ENCODE measurements around the gene SMIM28. TPM values are rescaled to one million over a fixed set of nuclear protein-coding genes. Genes with fewer than 3 reads are reported as not detected.
A peak's percentile ranks its signal among the peaks of the same experiment; 100 is the strongest.
"Not testable (repeated sequence)": the region's sequence is repeated elsewhere in the genome, so short reads cannot be mapped to it uniquely, and the experiment has no call there.

SMIM28 gene
- total RNA-seq = not detected
- long read RNA-seq = 0 reads

- DNase-seq (ENCODE audit: missing footprints) (no peak), ATAC-seq (no peak)
- intact Hi-C loops (cut with DNase I) = no loop called here
These were observed at the start of gene SMIM28 for GRCh38 chr6:138377844-138378243. Gene SMIM28 (plus strand): TSS chr6:138377905. CDS start chr6:138378073, 168 bp downstream.

GRCh38 chr6:138328210-138328609 lies 49.5 kb upstream of the SMIM28 start:
- ATAC-seq (no peak), DNase-seq (ENCODE audit: missing footprints) (no peak)
- intact Hi-C loops (cut with DNase I) = no loop called here

- ATAC-seq = no peak
- DNase-seq (ENCODE audit: missing footprints) = no peak
- intact Hi-C loops (cut with DNase I) = no loop called here
These were observed 46.9 kb upstream of the SMIM28 start for GRCh38 chr6:138330763-138331162.

DNA sequence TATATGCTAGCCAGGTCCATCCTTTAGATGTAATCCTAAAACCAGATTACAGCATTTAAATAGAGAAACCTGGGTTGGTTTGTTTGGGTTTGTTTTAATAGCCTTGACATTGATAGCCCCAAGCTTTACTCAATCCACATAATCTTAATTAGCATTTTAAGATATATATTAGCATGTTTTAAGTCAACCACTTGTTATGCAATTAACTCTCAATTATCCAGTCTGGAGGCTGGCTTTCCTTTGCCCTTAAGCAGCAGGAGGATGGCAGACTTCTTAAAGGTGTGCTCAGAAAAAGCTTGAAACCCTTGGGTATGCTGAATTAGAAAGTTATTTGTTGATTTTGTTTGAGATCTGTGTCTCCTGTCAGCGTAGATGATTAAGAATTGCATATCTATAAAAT lies 46.3 kb upstream of the SMIM28 start:
- intact Hi-C loops (cut with DNase I) = no loop called here
- DNase-seq (ENCODE audit: missing footprints) (no peak), ATAC-seq (no peak)

- intact Hi-C loops (cut with DNase I) = no loop called here
- DNase-seq (ENCODE audit: missing footprints) (no peak), ATAC-seq (no peak)
These were observed 45.7 kb upstream of the SMIM28 start for GRCh38 chr6:138331984-138332383.

DNA sequence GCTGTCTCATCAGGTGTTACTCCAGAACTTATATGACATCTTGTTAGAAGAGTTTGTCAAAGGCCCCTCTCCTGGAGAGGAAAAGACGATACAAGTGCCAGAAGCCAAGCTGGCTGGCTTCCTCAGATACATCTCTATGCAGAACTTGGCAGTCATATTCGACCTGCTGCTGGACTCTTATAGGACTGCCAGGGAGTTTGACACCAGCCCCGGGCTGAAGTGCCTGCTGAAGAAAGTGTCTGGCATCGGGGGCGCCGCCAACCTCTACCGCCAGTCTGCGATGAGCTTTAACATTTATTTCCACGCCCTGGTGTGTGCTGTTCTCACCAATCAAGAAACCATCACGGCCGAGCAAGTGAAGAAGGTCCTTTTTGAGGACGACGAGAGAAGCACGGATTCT lies 43.7 kb upstream of the SMIM28 start:
- DNase-seq (ENCODE audit: missing footprints) = no peak
- intact Hi-C loops (cut with DNase I) = no loop called here
- peak; percentile 76 for ATAC-seq

DNA sequence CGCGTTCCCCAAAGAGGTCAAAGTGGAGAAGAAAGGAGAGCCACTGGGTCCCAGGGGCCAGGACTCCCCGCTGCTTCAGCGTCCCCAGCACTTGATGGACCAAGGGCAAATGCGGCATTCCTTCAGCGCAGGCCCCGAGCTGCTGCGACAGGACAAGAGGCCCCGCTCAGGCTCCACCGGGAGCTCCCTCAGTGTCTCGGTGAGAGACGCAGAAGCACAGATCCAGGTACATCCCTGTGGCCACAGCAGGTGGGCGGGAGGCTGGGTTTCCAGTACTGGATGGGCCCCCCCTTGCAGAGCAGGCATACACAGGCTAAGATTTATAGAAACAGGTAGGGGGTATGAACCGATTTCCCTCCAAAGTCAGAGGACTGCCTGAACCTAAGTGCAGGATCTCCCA lies 42.7 kb upstream of the SMIM28 start:
- DNase-seq (ENCODE audit: missing footprints) (no peak), ATAC-seq (no peak)
- intact Hi-C loops (cut with DNase I) = no loop called here

- DNase-seq (ENCODE audit: missing footprints) (no peak), ATAC-seq (no peak)
- intact Hi-C loops (cut with DNase I) = no loop called here
These were observed 41.5 kb upstream of the SMIM28 start for GRCh38 chr6:138336221-138336620.

- no peak for DNase-seq (ENCODE audit: missing footprints)
- no peak for ATAC-seq
- intact Hi-C loops (cut with DNase I) = no loop called here
These were observed 40.6 kb upstream of the SMIM28 start for GRCh38 chr6:138337076-138337475.

GRCh38 chr6:138339024-138339423 lies 38.7 kb upstream of the SMIM28 start:
- intact Hi-C loops (cut with DNase I) = no loop called here
- ATAC-seq (no peak), DNase-seq (ENCODE audit: missing footprints) (no peak)

GRCh38 chr6:138341176-138341575 lies 36.5 kb upstream of the SMIM28 start:
- intact Hi-C loops (cut with DNase I) = no loop called here
- DNase-seq (ENCODE audit: missing footprints) (no peak), ATAC-seq (no peak)

DNA sequence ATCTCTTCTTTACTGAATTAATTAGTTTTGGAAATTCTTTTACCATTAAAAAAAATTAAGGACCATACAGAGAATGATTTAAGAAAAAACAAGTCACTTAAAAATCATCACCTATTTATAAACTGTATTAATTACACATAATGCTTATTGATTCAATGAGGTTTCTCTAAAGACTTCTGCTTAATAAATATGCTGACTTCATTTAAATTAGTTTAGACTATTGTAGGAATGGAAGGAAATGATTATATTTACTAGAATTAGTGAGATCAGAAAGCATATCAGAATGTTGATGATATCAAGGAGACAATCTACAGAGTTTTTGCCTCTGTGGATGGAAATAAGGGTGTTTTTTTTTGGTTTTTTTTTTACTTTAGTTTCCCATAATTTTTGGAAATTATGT lies 34.6 kb upstream of the SMIM28 start:
- DNase-seq (ENCODE audit: missing footprints) = no peak
- intact Hi-C loops (cut with DNase I) = no loop called here

GRCh38 chr6:138345565-138346285 lies 32.0 kb upstream of the SMIM28 start:
- no peak for DNase-seq (ENCODE audit: missing footprints)
- intact Hi-C loops (cut with DNase I) = no loop called here
- ATAC-seq = no peak

More for the DNA sequence above, 34.6 kb upstream of the SMIM28 start:
- no peak for ATAC-seq

- intact Hi-C loops (cut with DNase I) = no loop called here
These were observed 31.2 kb upstream of the SMIM28 start for GRCh38 chr6:138346302-138347195.

GRCh38 chr6:138347864-138348263 lies 29.8 kb upstream of the SMIM28 start:
- intact Hi-C loops (cut with DNase I) = no loop called here
- DNase-seq (ENCODE audit: missing footprints) (no peak), ATAC-seq (no peak)

More at GRCh38 chr6:138346302-138347195, 31.2 kb upstream of the SMIM28 start:
- DNase-seq (ENCODE audit: missing footprints) (no peak), ATAC-seq (no peak)

- ATAC-seq (no peak), DNase-seq (ENCODE audit: missing footprints) (no peak)
- intact Hi-C loops (cut with DNase I) = no loop called here
These were observed 27.8 kb upstream of the SMIM28 start for GRCh38 chr6:138349891-138350290.

DNA sequence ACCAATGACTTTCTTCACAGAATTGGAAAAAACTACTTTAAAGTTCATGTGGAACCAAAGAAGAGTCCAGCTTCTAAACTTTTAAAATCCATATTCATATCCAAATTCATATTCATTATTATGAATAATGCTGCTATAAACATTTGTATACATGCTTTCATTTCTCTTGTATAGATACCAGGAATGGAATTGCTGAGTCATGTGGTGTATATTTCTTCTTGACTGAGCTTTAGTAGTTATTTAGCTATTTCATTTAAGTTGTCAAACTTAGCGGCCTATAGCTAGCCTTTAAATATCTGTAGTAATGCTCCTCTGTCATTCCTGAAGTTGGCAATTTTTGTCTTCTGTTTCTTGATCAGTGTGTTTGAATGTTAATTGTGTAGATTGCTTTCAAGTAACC lies 19.8 kb upstream of the SMIM28 start:
- no peak for DNase-seq (ENCODE audit: missing footprints)
- intact Hi-C loops (cut with DNase I) = no loop called here
- no peak for ATAC-seq

- not testable (repeated sequence) for DNase-seq (ENCODE audit: missing footprints); ATAC-seq
These were observed 9.0 kb upstream of the SMIM28 start for GRCh38 chr6:138368684-138369083.

DNA sequence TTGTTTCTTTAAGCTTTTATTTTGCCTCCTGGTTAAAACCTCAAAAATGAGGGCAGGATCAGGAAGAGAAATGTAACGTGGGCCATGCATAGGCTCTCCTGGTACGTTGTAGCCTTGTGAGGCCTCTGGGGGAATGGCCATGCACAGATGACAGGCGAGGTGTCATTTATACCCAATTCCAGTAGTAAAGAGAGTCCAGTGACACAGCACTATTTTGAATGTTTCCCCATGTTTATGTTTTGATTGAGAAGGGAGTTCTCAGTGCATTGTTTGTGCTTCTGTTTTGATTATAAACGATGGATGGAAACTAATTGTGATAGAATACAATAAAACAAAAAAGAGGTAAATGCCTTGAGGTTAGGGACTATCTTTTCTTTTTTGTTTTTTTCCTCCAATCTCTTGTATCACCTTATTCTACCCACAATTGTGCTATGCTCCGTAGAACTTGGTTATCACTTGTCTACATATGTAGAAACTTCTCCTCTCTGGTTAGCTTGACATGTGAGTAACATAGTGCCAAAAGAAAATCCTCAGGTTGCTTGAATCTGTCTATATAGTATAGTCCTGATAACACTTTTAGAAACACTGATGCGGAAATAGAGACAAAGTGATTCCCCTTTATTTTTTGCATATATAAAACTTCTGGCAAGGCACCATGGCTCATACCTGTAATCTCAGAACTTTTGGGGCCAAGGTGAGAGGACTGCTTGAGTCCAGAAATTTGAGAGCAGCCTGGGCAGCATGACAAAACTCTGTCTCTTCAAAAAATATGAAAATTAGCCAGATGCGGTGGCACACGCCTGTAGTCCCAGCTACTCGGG lies 6.9 kb upstream of the SMIM28 start:
- DNase-seq (ENCODE audit: missing footprints) = no peak

More at GRCh38 chr6:138368684-138369083, 9.0 kb upstream of the SMIM28 start:
- intact Hi-C loops (cut with DNase I) = not testable (repeated sequence)

More for the DNA sequence above, 6.9 kb upstream of the SMIM28 start:
- ATAC-seq = no peak
- intact Hi-C loops (cut with DNase I) = no loop called here
